Hepatocyte (in vitro differentiated cells): Measurements from ENCODE around the gene TEX19.

ENCODE experiments used
- CTCF ChIP-seq: fragments of 200-600 bp; sonication (generic); IDR thresholded peaks from 2 replicates; pipeline ENCODE4 v1.5.1; 2016; ENCODE audit warnings: antibody characterized with exemption, mild to moderate bottlenecking; ENCODE audit not compliant: poor library complexity
- EZH2 ChIP-seq: fragments of 200-600 bp; sonication (generic); IDR thresholded peaks from 2 replicates; pipeline ENCODE4 v1.6.1; 2016; ENCODE audit warnings: antibody characterized with exemption, mild to moderate bottlenecking, borderline replicate concordance
- EZH2phosphoT487 ChIP-seq: fragments of 200-600 bp; sonication (generic); IDR thresholded peaks from one replicate; pipeline ENCODE4 v1.6.1; 2018; ENCODE audit warnings: antibody characterized with exemption, mild to moderate bottlenecking, low read depth, moderate library complexity; ENCODE audit not compliant: unreplicated experiment, severe bottlenecking

- TF ChIP-seq CTCF (no peak), EZH2 (no peak), EZH2phosphoT487 (no peak)
These were observed 38.8 kb upstream of the TEX19 start for GRCh38 chr17:82320140-82320840.
